Choroid plexus epithelial cell (primary cell): Measurements from ENCODE around the gene TMEM94.
"Not testable (repeated sequence)": the region's sequence is repeated elsewhere in the genome, so short reads cannot be mapped to it uniquely, and the experiment has no call there.

ENCODE experiments used
- DNase-seq: peaks from one replicate; pipeline ENCODE4 v3.0.0-alpha.2; 2010; ENCODE audit warnings: low read depth
- H3K4me3 ChIP-seq: 2 replicates; pipeline ENCODE4 v1.5.1; 2011; ENCODE audit warnings: low read depth, mild to moderate bottlenecking, control low read depth, low read length, moderate library complexity
- TF ChIP-seq, protein P1 (sequence below): conservative IDR thresholded peaks from 2 replicates; pipeline ENCODE4 v1.5.1; 2011; ENCODE audit warnings: low read depth, mild to moderate bottlenecking, control low read depth, inconsistent platforms, low read length, moderate library complexity

The TMEM94 gene

DNA sequence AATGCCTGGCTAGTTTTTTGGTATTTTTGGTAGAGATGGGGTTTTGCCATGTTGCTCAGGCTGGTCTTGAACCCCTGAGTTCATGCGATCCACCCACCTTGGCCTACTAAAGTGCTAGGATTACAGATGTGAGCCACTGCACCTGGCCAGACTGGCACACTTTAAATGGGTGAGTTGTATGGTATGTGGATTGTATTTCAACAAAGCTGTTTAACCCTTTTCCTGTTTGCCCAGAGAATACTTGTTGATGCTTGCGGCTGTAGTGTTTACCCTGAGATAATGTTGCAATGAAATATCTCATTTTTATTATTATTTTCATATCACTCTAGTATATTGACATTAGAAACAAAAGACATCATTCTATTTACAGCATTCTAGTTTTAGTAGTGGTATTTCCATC, 17.1 kb upstream of the TMEM94 start:
- TF ChIP-seq, protein P1, sequence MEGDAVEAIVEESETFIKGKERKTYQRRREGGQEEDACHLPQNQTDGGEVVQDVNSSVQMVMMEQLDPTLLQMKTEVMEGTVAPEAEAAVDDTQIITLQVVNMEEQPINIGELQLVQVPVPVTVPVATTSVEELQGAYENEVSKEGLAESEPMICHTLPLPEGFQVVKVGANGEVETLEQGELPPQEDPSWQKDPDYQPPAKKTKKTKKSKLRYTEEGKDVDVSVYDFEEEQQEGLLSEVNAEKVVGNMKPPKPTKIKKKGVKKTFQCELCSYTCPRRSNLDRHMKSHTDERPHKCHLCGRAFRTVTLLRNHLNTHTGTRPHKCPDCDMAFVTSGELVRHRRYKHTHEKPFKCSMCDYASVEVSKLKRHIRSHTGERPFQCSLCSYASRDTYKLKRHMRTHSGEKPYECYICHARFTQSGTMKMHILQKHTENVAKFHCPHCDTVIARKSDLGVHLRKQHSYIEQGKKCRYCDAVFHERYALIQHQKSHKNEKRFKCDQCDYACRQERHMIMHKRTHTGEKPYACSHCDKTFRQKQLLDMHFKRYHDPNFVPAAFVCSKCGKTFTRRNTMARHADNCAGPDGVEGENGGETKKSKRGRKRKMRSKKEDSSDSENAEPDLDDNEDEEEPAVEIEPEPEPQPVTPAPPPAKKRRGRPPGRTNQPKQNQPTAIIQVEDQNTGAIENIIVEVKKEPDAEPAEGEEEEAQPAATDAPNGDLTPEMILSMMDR = no peak
- no peak overlapping the region for H3K4me3 ChIP-seq
- DNase-seq = no peak

DNA sequence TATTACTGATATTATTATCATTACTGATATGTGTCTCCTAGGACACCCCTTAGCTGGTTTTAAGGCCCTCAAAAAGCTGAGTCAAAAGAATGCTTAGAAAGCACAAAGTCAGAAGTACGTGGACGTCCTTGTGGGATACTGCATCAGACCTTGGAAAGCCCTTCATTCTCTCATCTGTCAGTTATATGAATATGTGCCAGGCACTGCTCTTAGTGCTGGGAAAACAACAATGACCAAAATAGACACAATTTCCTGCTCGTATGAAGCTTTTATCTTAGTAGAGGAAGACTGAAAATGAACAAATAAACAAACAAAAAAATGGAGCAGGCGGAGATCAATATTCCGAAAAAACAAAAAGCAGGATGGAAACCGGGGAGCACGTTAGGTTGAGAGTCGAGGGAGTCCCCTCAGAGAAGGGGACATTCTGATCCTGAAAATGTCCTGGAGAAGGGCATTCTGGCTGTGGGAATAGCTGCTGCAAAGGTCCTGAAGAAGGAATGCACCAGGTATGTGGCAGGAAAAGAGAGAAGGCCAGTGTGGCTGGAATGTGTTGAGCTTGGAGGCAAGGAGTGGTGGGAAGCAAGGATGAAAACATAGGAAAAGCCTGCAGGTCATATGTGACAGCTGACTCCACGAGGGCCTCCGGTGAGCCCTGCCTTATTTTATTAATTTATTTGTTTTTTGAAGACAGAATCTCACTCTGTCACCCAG, 15.5 kb upstream of the TMEM94 start:
- H3K4me3 ChIP-seq = no peak overlapping the region
- peak; percentile 53 for DNase-seq
- TF ChIP-seq, protein P1 = no peak

DNA sequence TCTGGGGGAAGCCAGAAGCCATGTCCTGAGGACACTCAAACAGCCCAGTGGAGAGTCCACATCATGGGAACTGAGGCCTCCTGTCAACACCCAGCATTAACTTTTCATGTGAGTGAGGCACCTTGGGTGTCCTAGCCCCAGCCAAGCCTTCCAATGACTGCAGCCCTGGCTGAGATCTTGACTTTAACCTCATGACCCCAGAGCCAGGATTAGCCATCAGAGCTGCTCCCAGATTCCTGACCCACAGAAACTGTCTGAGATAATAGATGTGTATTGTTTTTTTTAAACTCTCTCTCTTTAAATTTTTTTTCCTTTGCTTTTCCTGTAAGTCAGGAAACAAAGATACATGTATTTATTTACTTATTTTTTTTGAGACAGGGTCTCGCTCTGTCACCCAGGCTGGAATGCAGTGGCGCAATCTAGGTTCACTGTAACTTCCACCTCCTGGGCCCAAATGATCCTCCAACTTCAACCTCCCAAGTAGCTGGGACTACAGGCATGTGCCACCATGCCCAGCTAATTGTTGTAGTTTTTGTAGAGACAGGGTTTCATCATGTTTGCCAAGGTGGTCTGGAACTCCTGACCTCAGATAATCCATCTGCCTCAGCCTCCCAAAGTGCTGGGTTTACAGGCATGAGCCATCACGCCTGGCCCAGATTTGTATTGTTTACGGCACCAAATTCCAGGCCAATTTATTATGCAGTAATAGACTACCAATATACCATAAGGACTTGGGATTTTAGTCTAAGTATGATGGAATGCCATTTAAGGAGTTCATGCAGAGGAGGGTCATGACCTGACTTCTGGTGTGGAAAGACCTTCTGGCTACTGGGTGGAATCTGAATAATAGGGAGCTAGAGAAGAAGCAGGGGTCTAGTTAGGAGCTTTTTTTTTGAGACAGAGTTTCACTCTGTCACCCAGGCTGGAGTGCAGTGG, 14.0 kb upstream of the TMEM94 start:
- TF ChIP-seq, protein P1 = no peak
- H3K4me3 ChIP-seq = no peak overlapping the region
- DNase-seq = peak; percentile 36

DNA sequence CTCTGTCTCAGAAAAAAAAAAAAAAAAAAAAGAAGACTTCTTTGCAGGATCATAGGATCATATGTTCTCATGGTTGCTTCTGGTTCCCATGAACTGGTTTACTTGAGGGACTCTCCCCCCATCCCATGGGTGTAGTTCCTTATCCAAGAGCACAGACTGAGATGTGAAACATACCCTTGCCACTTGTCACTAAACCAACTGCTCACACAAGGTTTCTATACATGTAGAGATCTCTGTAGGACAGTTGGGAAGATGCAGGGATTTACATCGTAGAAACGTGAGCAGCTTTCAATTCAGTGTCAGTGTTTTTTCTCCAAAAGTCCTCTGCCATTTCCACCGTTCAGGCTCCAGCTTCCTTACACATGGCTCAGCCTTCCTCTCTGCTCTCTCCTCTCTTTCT, 11.1 kb upstream of the TMEM94 start:
- TF ChIP-seq, protein P1 = no peak

DNA sequence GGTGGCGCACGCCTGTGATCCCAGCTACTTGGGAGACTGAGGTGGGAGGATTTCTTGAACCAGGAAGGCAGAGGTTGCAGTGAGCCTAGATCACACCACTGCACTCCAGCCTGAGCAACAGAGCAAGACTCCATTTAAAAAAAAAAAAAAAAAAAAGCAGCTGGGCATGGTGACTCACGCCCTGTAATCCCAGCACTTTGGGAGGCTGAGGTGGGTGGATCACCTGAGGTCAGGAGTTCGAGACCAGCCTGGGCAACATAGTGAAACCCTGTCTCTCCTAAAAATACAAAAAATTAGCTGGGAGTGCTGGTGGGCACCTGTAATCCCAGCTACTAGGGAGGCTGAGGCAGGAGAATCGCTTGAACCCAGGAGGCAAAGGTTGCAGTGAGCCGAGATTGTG, 10.5 kb upstream of the TMEM94 start:
- not testable (repeated sequence) for H3K4me3 ChIP-seq, DNase-seq

More for the DNA sequence above, 11.1 kb upstream of the TMEM94 start:
- no peak overlapping the region for H3K4me3 ChIP-seq
- no peak for DNase-seq

DNA sequence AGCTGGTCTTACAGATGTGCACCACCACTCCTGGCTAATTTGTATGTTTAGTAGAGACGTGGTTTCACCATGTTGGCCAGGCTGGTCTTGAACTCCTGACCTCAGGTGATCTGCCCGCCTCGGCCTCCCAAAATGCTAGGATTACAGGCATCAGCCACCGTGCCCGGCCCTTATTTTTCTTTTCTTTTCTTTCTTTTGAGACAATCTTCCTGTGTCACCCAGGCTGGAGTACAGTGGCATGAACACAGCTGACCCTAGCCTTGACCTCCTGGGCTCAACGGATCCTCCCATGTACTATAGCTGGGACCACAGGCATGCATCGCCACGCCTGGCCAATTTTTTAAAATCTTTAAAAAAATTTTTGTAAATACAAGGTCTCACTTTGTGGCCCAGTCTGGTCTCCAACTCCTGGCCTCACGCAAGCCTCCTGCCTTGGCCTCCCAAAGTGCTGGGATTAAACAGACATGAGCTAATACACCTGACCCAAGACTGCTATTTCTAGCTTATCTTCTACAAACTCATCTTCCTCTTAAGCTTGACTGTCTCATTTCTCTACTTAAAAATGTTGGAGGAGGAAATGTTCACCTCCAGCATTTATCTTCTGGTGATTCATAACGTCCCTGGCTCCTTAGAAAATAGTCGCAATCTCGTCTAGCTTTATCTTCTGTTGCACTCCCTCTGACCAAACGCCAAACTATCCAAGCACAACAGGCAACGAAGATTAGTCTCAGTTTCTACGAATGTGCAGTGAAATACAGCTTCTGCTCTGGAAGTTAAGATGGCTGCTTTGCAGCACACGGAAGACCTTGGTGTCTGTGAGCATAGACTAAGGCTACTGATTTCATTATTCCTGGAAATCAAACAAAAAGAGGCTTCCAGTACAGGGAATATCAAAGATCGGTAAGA, 8.2 kb upstream of the TMEM94 start:
- TF ChIP-seq, protein P1 = no peak
- no peak overlapping the region for H3K4me3 ChIP-seq
- DNase-seq = no peak

DNA sequence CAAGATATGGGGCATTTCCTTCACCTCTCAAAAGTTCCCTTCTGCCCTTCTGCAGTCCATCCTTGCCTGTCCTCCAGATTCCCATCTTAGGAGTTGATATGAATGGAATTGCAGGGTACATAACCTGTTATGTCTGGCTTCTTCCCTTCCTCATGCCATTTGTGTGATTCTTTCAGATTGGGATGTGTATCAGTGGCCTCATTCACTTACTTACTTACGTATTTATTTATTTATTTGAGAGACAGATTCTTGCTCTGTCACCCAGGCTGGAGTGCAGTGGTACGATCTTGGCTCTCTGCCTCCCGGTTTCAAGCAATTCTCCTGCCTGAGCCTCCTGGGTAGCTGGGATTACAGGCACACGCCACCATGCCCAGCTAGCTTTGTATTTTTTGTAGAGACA, 6.2 kb upstream of the TMEM94 start:
- DNase-seq = no peak
- TF ChIP-seq, protein P1 = no peak
- H3K4me3 ChIP-seq = no peak overlapping the region
